SH-SY5Y (cell line): ENCODE data around the gene ARHGAP24.

ENCODE experiments used
- GATA2 ChIP-seq: IDR thresholded peaks from 2 replicates; pipeline ENCODE4 v1.6.1; 2011; ENCODE audit warnings: mild to moderate bottlenecking, low read depth, low read length
- GATA3 ChIP-seq: IDR thresholded peaks from 2 replicates; pipeline ENCODE4 v1.6.1; 2011; ENCODE audit warnings: low read depth, mild to moderate bottlenecking, low read length, moderate library complexity

GRCh38 chr4:85837439-85837733 is 362.4 kb downstream of the ARHGAP24 start:
- TF ChIP-seq GATA3 = no peak
- no peak for TF ChIP-seq GATA2
